Natural killer cell (primary cell): ENCODE data around the gene PHTF2. TPM values are rescaled to one million over a fixed set of nuclear protein-coding genes. Genes with fewer than 3 reads are reported as not detected.
A peak's percentile ranks its signal among the peaks of the same experiment; 100 is the strongest.

Experiments
- ATAC-seq, 3 donors: fragments of 150-1000 bp in 2 of 3; fragments of 200-7000 bp in 1 of 3; cut with Tn5 transposase; 1 replicate in 1 of 3; 2 replicates in 2 of 3; pipeline ENCODE4 v1.10.0; 2021; ENCODE audit warnings: mild to moderate bottlenecking in 2 of 3, moderate library complexity in 2 of 3
- DNase-seq, 2 donors: peaks; one replicate each; pipeline versions ENCODE4 v3.0.0 to v3.0.0-alpha.2; 2013 to 2021; ENCODE audit warnings: mixed read lengths in 1 of 2
- H3K27ac ChIP-seq: one replicate; pipeline ENCODE4 v1.5.1; 2013; ENCODE audit warnings: mild to moderate bottlenecking, low read length
- H3K27me3 ChIP-seq: one replicate; pipeline ENCODE4 v1.6.1; 2013; ENCODE audit warnings: low read length; ENCODE audit not compliant: control insufficient read depth, insufficient read depth
- H3K36me3 ChIP-seq: one replicate; pipeline ENCODE4 v1.6.1; 2013; ENCODE audit warnings: low read length; ENCODE audit not compliant: control insufficient read depth, insufficient read depth
- H3K4me1 ChIP-seq: one replicate; pipeline ENCODE4 v1.6.1; 2013; ENCODE audit warnings: low read length; ENCODE audit not compliant: control insufficient read depth, insufficient read depth
- H3K4me3 ChIP-seq: one replicate; pipeline ENCODE4 v1.5.1; 2013; ENCODE audit warnings: low read length
- H3K9me3 ChIP-seq: one replicate; pipeline ENCODE4 v1.6.1; 2013; ENCODE audit warnings: low read length; ENCODE audit not compliant: control insufficient read depth, insufficient read depth
- H3K27ac Mint-ChIP-seq, 2 donors: one replicate each; pipeline ENCODE4 v1.8.0; 2022; ENCODE audit warnings: mild to moderate bottlenecking in 2 of 2, mixed read lengths in 2 of 2, moderate library complexity in 1 of 2
- H3K27me3 Mint-ChIP-seq, 2 donors: one replicate each; pipeline ENCODE4 v1.8.0; 2022; ENCODE audit warnings: low read depth in 2 of 2, mixed read lengths in 2 of 2
- H3K36me3 Mint-ChIP-seq: one replicate; pipeline ENCODE4 v1.8.0; 2022; ENCODE audit warnings: mixed read lengths
- H3K4me1 Mint-ChIP-seq, 2 donors: one replicate each; pipeline ENCODE4 v1.8.0; 2022; ENCODE audit warnings: mixed read lengths in 2 of 2
- H3K4me3 Mint-ChIP-seq: one replicate; pipeline ENCODE4 v1.8.0; 2022; ENCODE audit warnings: mild to moderate bottlenecking, moderate library complexity, mixed read lengths
- H3K9me3 Mint-ChIP-seq, 2 donors: one replicate each; pipeline ENCODE4 v1.8.0; 2022; ENCODE audit warnings: mixed read lengths in 2 of 2
- CTCF ChIP-seq: fragments of 200-600 bp; IDR thresholded peaks from one replicate; pipeline ENCODE4 v1.8.0; 2022; ENCODE audit warnings: antibody characterized with exemption
- WGBS: methylation state at CpG from one replicate; pipeline ENCODE4 v1.1.7; 2013; ENCODE audit warnings: missing lambda C conversion rate; ENCODE audit not compliant: insufficient coverage; 5-methylcytosine and 5-hydroxymethylcytosine counted together
- intact Hi-C: fragments of 100-400 bp; cut with micrococcal nuclease; formaldehyde crosslinking; loops from one replicate; pipeline ENCODE4 v1.14.2; 2022
- total RNA-seq, 4 donors: library from RNA; stranded (reverse); fragments of 120-200 nt in 1 of 4; gene quantifications; one replicate each; pipeline versions ENCODE4 v1.2.3 to v1.2.4, GENCODE V29; 2013 to 2022

Gene PHTF2
- total RNA-seq, 3 donors from 2014 or later (not counting 1 experiment from before 2014, with no cell fraction given), result 23.1 to 26.9 (median 26.4) TPM

DNA sequence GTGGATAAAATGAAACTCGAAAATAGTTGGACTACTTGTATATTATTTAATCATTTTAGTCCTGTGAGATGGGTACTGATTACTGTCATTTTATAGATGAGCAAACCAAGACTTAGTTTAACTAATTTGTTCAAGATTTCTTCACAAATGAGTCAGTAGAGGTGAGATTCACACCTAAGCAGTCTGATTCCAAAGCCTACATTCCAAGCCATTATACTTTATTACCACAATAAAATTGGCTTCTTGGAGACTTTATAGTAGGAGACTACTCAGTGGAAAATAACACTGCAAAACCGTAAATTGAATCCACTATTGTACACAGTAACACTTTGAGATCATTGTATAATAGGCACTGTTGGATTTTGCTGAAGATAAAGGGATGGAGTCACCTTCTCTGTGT is 2.2 kb downstream of the PHTF2 start:
- H3K27ac ChIP-seq, result no peak overlapping the region
- Mint-ChIP-seq H3K9me3 (no peaks in the 10 kb centered on the region), H3K27me3 (no peaks in the 10 kb centered on the region), H3K36me3 (no peaks in the 10 kb centered on the region), H3K4me3 (peak overlapping the region; percentile 98), H3K4me1 (peaks cover 72 to 74% of the 10 kb centered on the region in 2 donors), H3K27ac (peak overlapping the region in 1 of 2 donors; percentile 75)
- H3K27me3 ChIP-seq, result no peaks in the 10 kb centered on the region
- no peak for ATAC-seq
- peaks cover under 1% of the 10 kb centered on the region for H3K9me3 ChIP-seq
- peaks cover 20% of the 10 kb centered on the region for H3K4me1 ChIP-seq
- intact Hi-C loops, result no loop called here
- H3K4me3 ChIP-seq, result no peak overlapping the region
- DNase-seq, result no peak
- WGBS, result no CpG with 5 or more reads among the region's 2 CpGs
- TF ChIP-seq CTCF, result no peak
- H3K36me3 ChIP-seq, result no peaks in the 10 kb centered on the region

DNA sequence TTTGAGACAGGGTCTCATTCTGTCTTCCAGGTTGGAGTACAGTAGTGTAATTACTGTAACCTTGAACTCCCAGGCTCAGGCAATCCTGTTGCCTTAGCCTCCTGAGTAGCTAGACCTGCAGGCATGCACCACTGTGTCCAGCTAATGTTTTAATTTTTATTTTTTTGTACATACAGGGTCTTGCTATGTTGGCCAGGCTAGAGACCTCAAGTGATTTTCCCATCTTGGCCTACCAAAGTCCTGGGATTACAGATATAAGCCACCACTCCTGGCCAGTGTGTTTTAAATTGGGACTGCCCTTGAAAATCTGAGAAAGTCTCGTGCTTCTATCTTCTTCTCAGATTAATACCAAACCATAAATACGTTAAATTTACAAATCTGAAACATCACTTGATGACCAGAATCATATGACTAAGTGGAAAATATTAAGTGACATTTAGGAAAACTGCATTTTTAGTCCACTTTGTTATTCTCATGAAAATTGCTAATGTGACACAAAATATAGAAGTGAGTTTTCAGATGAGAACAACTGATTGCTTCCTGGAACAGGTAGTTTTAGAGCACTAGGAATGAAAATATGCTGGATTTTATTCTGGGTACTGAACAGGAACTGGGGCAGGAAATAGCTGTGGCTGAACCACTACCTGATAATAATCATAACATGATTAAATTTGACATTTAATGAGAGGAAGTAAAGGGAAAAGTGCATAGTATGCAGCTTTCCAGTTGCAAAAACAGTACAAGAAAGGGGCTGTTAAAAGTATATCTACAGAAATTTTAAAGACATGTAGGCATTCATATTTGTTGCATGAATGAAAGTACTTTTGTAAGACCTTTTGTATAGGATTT is 4.2 kb downstream of the PHTF2 start:
- H3K27ac Mint-ChIP-seq, result peak overlapping the region; percentile 45 to 51
- H3K4me1 Mint-ChIP-seq, result peaks cover 57 to 60% of the 10 kb centered on the region in 2 donors
- WGBS, result no CpG with 5 or more reads among the region's 2 CpGs
- ATAC-seq (no peak), DNase-seq (peak in 1 of 2 donors; percentile 39)
- TF ChIP-seq CTCF, result no peak
- no peak overlapping the region for H3K27ac ChIP-seq
- H3K27me3 Mint-ChIP-seq, result no peaks in the 10 kb centered on the region
- peaks cover 16% of the 10 kb centered on the region for H3K36me3 Mint-ChIP-seq
- H3K27me3 ChIP-seq, result no peaks in the 10 kb centered on the region
- H3K36me3 ChIP-seq, result no peaks in the 10 kb centered on the region
- H3K4me1 ChIP-seq, result peaks cover 13% of the 10 kb centered on the region
- H3K4me3 Mint-ChIP-seq, result peak overlapping the region; percentile 64
- no peak overlapping the region for H3K4me3 ChIP-seq
- H3K9me3 ChIP-seq, result peaks cover 4% of the 10 kb centered on the region
- peaks cover 0 to 7% of the 10 kb centered on the region in 2 donors for H3K9me3 Mint-ChIP-seq
- intact Hi-C loops, result no loop called here

DNA sequence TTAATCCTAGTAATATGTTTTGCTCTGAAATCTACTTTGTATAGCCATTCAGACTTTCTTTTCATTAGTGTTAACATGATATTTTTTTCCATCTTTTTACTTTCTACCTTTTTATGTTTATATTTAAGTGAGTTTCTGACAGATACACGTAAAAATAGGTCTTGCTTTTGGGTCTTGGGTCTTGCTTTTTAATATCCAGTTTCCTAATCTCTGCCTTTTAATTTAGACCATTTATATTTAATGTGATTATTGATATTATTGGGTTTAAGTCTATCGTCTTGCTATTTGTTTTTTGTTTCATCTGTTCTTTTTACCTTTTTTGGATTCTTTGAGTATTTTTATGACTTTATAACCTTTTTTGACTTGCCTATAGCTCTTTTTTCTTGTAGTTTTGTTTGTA is 7.9 kb downstream of the PHTF2 start:
- ATAC-seq, result no peak
- H3K9me3 Mint-ChIP-seq, result peaks cover 0 to 7% of the 10 kb centered on the region in 2 donors
- peaks cover 18% of the 10 kb centered on the region for H3K36me3 Mint-ChIP-seq
- WGBS, result no CpG with 5 or more reads among the region's 2 CpGs
- no peak for DNase-seq
- no peak overlapping the region for H3K4me3 ChIP-seq
- no peaks in the 10 kb centered on the region for H3K27me3 ChIP-seq
- H3K27me3 Mint-ChIP-seq, result no peaks in the 10 kb centered on the region
- intact Hi-C loops, result no loop called here
- H3K4me1 Mint-ChIP-seq, result peaks cover 32 to 33% of the 10 kb centered on the region in 2 donors
- H3K27ac ChIP-seq, result no peak overlapping the region
- H3K4me1 ChIP-seq, result peaks cover 6% of the 10 kb centered on the region
- peaks cover 4% of the 10 kb centered on the region for H3K9me3 ChIP-seq
- H3K27ac Mint-ChIP-seq, result no peak overlapping the region
- TF ChIP-seq CTCF, result no peak
- no peaks in the 10 kb centered on the region for H3K36me3 ChIP-seq
- no peak overlapping the region for H3K4me3 Mint-ChIP-seq
